IgD-negative memory B cell (primary cell): ENCODE measurements around the gene MACROH2A1. TPM values are rescaled to one million over a fixed set of nuclear protein-coding genes. Genes with fewer than 3 reads are reported as not detected.
A peak's percentile ranks its signal among the peaks of the same experiment; 100 is the strongest.

Experiments used
- H3K27ac Mint-ChIP-seq, 3 donors: one replicate each; pipeline ENCODE4 v1.8.0; 2020 to 2022; ENCODE audit warnings: mild to moderate bottlenecking in 3 of 3, mixed read lengths in 3 of 3, moderate library complexity in 1 of 3
- H3K27me3 Mint-ChIP-seq: one replicate; pipeline ENCODE4 v1.8.0; 2021; ENCODE audit warnings: mixed read lengths
- H3K36me3 Mint-ChIP-seq: one replicate; pipeline ENCODE4 v1.8.0; 2020; ENCODE audit warnings: mild to moderate bottlenecking, mixed read lengths
- H3K4me1 Mint-ChIP-seq, 3 donors: one replicate each; pipeline ENCODE4 v1.8.0; 2020 to 2022; ENCODE audit warnings: mixed read lengths in 3 of 3, mild to moderate bottlenecking in 1 of 3
- H3K4me3 Mint-ChIP-seq, 4 donors: one replicate each; pipeline ENCODE4 v1.8.0; 2020 to 2022; ENCODE audit warnings: mild to moderate bottlenecking in 4 of 4, mixed read lengths in 4 of 4, moderate library complexity in 3 of 4
- H3K9me3 Mint-ChIP-seq, 3 donors: one replicate each; pipeline ENCODE4 v1.8.0; 2020 to 2021; ENCODE audit warnings: mixed read lengths in 3 of 3, mild to moderate bottlenecking in 1 of 3
- polyA plus RNA-seq: library from polyadenylated mRNA; unstranded; fragments of 300-500 nt; fragmentation: Illumina TruSeq; gene quantifications from one replicate; pipeline ENCODE4 v1.2.3, GENCODE V29; 2021

MACROH2A1 gene
- polyA plus RNA-seq, 1 donor from 2014 or later = 121 TPM

- H3K9me3 Mint-ChIP-seq = no peaks in the 10 kb centered on the region
- no peak overlapping the region for H3K27ac Mint-ChIP-seq
- peak overlapping the region in 2 of 4 donors; percentile 11 to 30 for H3K4me3 Mint-ChIP-seq
Observed at GRCh38 chr5:135395866-135396265, 3.2 kb downstream of the MACROH2A1 start.

GRCh38 chr5:135395451-135395850, 3.6 kb downstream of the MACROH2A1 start:
- Mint-ChIP-seq H3K36me3 (peaks cover 8% of the 10 kb centered on the region), H3K4me3 (peak overlapping the region in 2 of 4 donors; percentile 11 to 30), H3K27me3 (peaks cover 2% of the 10 kb centered on the region)

More at GRCh38 chr5:135395866-135396265, 3.2 kb downstream of the MACROH2A1 start:
- H3K36me3 Mint-ChIP-seq = peaks cover 8% of the 10 kb centered on the region
- peaks cover 22 to 61% (median 46%) of the 10 kb centered on the region in 3 donors for H3K4me1 Mint-ChIP-seq
- H3K27me3 Mint-ChIP-seq = peaks cover 2% of the 10 kb centered on the region

GRCh38 chr5:135394095-135394494, 4.9 kb downstream of the MACROH2A1 start:
- Mint-ChIP-seq H3K4me3 (no peak overlapping the region), H3K36me3 (peaks cover 8% of the 10 kb centered on the region), H3K4me1 (peaks cover 29 to 56% (median 52%) of the 10 kb centered on the region in 3 donors), H3K27ac (peak overlapping the region in 2 of 3 donors; percentile 12 to 80), H3K9me3 (no peaks in the 10 kb centered on the region), H3K27me3 (peaks cover 2% of the 10 kb centered on the region)

More at GRCh38 chr5:135395451-135395850, 3.6 kb downstream of the MACROH2A1 start:
- Mint-ChIP-seq H3K27ac (no peak overlapping the region), H3K4me1 (peaks cover 24 to 61% (median 48%) of the 10 kb centered on the region in 3 donors), H3K9me3 (no peaks in the 10 kb centered on the region)

GRCh38 chr5:135393691-135394090, 5.3 kb downstream of the MACROH2A1 start:
- no peaks in the 10 kb centered on the region for H3K9me3 Mint-ChIP-seq
- peaks cover 2% of the 10 kb centered on the region for H3K27me3 Mint-ChIP-seq
- peaks cover 29 to 56% (median 52%) of the 10 kb centered on the region in 3 donors for H3K4me1 Mint-ChIP-seq
- H3K4me3 Mint-ChIP-seq = no peak overlapping the region
- H3K36me3 Mint-ChIP-seq = peaks cover 8% of the 10 kb centered on the region
- H3K27ac Mint-ChIP-seq = peak overlapping the region in 1 of 3 donors; percentile 12

- H3K36me3 Mint-ChIP-seq = peaks cover 8% of the 10 kb centered on the region
- peak overlapping the region in 1 of 3 donors; percentile 12 for H3K27ac Mint-ChIP-seq
- no peaks in the 10 kb centered on the region for H3K9me3 Mint-ChIP-seq
- H3K4me1 Mint-ChIP-seq = peaks cover 29 to 58% (median 57%) of the 10 kb centered on the region in 3 donors
- peaks cover 2% of the 10 kb centered on the region for H3K27me3 Mint-ChIP-seq
- H3K4me3 Mint-ChIP-seq = peak overlapping the region in 1 of 4 donors; percentile 15
Observed at GRCh38 chr5:135393229-135393628, 5.8 kb downstream of the MACROH2A1 start.

GRCh38 chr5:135392256-135392655, 6.8 kb downstream of the MACROH2A1 start:
- no peak overlapping the region for H3K4me3 Mint-ChIP-seq
- H3K27ac Mint-ChIP-seq = no peak overlapping the region
- H3K4me1 Mint-ChIP-seq = peaks cover 29 to 55% (median 54%) of the 10 kb centered on the region in 3 donors

GRCh38 chr5:135391869-135392255, 7.2 kb downstream of the MACROH2A1 start:
- H3K4me3 Mint-ChIP-seq = no peak overlapping the region
- peaks cover 33 to 55% (median 55%) of the 10 kb centered on the region in 3 donors for H3K4me1 Mint-ChIP-seq
- H3K9me3 Mint-ChIP-seq = no peaks in the 10 kb centered on the region
- H3K36me3 Mint-ChIP-seq = peaks cover 8% of the 10 kb centered on the region
- H3K27ac Mint-ChIP-seq = peak overlapping the region in 1 of 3 donors; percentile 60
- H3K27me3 Mint-ChIP-seq = no peaks in the 10 kb centered on the region

More at GRCh38 chr5:135392256-135392655, 6.8 kb downstream of the MACROH2A1 start:
- H3K9me3 Mint-ChIP-seq = no peaks in the 10 kb centered on the region
- peaks cover 8% of the 10 kb centered on the region for H3K36me3 Mint-ChIP-seq
- no peaks in the 10 kb centered on the region for H3K27me3 Mint-ChIP-seq

- H3K9me3 Mint-ChIP-seq = no peaks in the 10 kb centered on the region
- no peaks in the 10 kb centered on the region for H3K27me3 Mint-ChIP-seq
- peaks cover 33 to 60% (median 58%) of the 10 kb centered on the region in 3 donors for H3K4me1 Mint-ChIP-seq
- peaks cover 8% of the 10 kb centered on the region for H3K36me3 Mint-ChIP-seq
- H3K27ac Mint-ChIP-seq = peak overlapping the region in 1 of 3 donors; percentile 60
- peak overlapping the region in 1 of 4 donors; percentile 7 for H3K4me3 Mint-ChIP-seq
Observed at GRCh38 chr5:135391116-135391868, 7.7 kb downstream of the MACROH2A1 start.

- Mint-ChIP-seq H3K4me3 (no peak overlapping the region), H3K9me3 (no peaks in the 10 kb centered on the region), H3K4me1 (peaks cover 26 to 44% (median 41%) of the 10 kb centered on the region in 3 donors), H3K36me3 (peaks cover 8% of the 10 kb centered on the region), H3K27me3 (no peaks in the 10 kb centered on the region), H3K27ac (no peak overlapping the region)
Observed at GRCh38 chr5:135388860-135389435, 10.1 kb downstream of the MACROH2A1 start.

- no peaks in the 10 kb centered on the region for H3K27me3 Mint-ChIP-seq
- peaks cover 25 to 33% (median 31%) of the 10 kb centered on the region in 3 donors for H3K4me1 Mint-ChIP-seq
- H3K9me3 Mint-ChIP-seq = no peaks in the 10 kb centered on the region
- H3K4me3 Mint-ChIP-seq = no peak overlapping the region
- peaks cover 9% of the 10 kb centered on the region for H3K36me3 Mint-ChIP-seq
- H3K27ac Mint-ChIP-seq = no peak overlapping the region
Observed at GRCh38 chr5:135387629-135387960, 11.4 kb downstream of the MACROH2A1 start.

GRCh38 chr5:135386886-135387628, 12.0 kb downstream of the MACROH2A1 start:
- H3K36me3 Mint-ChIP-seq = peaks cover 13% of the 10 kb centered on the region
- no peaks in the 10 kb centered on the region for H3K9me3 Mint-ChIP-seq
- H3K4me3 Mint-ChIP-seq = peak overlapping the region in 1 of 4 donors; percentile 23
- no peaks in the 10 kb centered on the region for H3K27me3 Mint-ChIP-seq
- peaks cover 24 to 31% (median 27%) of the 10 kb centered on the region in 3 donors for H3K4me1 Mint-ChIP-seq
- no peak overlapping the region for H3K27ac Mint-ChIP-seq

- Mint-ChIP-seq H3K4me1 (peaks cover 20 to 28% (median 24%) of the 10 kb centered on the region in 3 donors), H3K27ac (no peak overlapping the region), H3K27me3 (no peaks in the 10 kb centered on the region), H3K36me3 (peaks cover 13% of the 10 kb centered on the region), H3K4me3 (no peak overlapping the region), H3K9me3 (no peaks in the 10 kb centered on the region)
Observed at GRCh38 chr5:135386096-135386495, 12.9 kb downstream of the MACROH2A1 start.

GRCh38 chr5:135385576-135385975, 13.5 kb downstream of the MACROH2A1 start:
- no peaks in the 10 kb centered on the region for H3K27me3 Mint-ChIP-seq
- H3K4me3 Mint-ChIP-seq = no peak overlapping the region
- no peaks in the 10 kb centered on the region for H3K9me3 Mint-ChIP-seq
- H3K27ac Mint-ChIP-seq = no peak overlapping the region
- H3K36me3 Mint-ChIP-seq = peaks cover 13% of the 10 kb centered on the region
- peaks cover 20 to 27% (median 24%) of the 10 kb centered on the region in 3 donors for H3K4me1 Mint-ChIP-seq

GRCh38 chr5:135384898-135385297, 14.1 kb downstream of the MACROH2A1 start:
- Mint-ChIP-seq H3K36me3 (peaks cover 13% of the 10 kb centered on the region), H3K4me3 (no peak overlapping the region), H3K27me3 (no peaks in the 10 kb centered on the region), H3K9me3 (no peaks in the 10 kb centered on the region), H3K27ac (no peak overlapping the region), H3K4me1 (peaks cover 17 to 22% (median 17%) of the 10 kb centered on the region in 3 donors)
